CD4-positive, alpha-beta T cell (primary cell): ENCODE measurements around the gene RIPK3. TPM values are rescaled to one million over a fixed set of nuclear protein-coding genes. Genes with fewer than 3 reads are reported as not detected.

ENCODE experiments used
- ATAC-seq: fragments of 200-7000 bp; cut with Tn5 transposase; one replicate; pipeline ENCODE4 v1.10.0; 2022; ENCODE audit warnings: mild to moderate bottlenecking; ENCODE audit not compliant: poor library complexity
- CTCF ChIA-PET: fragments of 350-600 bp; sonication (Branson Sonifier 250); formaldehyde crosslinking; loops from one replicate; lab custom pipeline; 2021; ENCODE audit warnings: antibody characterized with exemption, inconsistent platforms; lab: Charles Lee
- POLR2A ChIA-PET: fragments of 350-600 bp; sonication (Branson Sonifier 250); formaldehyde crosslinking; loops from one replicate; lab custom pipeline; 2021; ENCODE audit warnings: antibody characterized with exemption, inconsistent platforms; lab: Charles Lee
- DNase-seq, 14 experiments: peaks; one replicate each; pipeline ENCODE4 v3.0.0-alpha.2; 2013 to 2020; ENCODE audit warnings: mixed read lengths in 2 of 14
- H3K27ac ChIP-seq, 2 donors: one replicate each; pipeline versions ENCODE4 v1.5.1 to v1.7.0; 2013; ENCODE audit warnings: low read length in 2 of 2, low read depth in 1 of 2, mild to moderate bottlenecking in 1 of 2
- H3K27me3 ChIP-seq, 2 experiments: 1 replicate in 1 of 2; 2 replicates in 1 of 2; pipeline versions ENCODE4 v1.6.1 to v1.7.0; 2013; ENCODE audit warnings: low read length in 2 of 2, control low read depth in 1 of 2, mild to moderate bottlenecking in 1 of 2, moderate library complexity in 1 of 2; ENCODE audit not compliant: insufficient read depth in 2 of 2, control insufficient read depth in 1 of 2
- H3K36me3 ChIP-seq: one replicate; pipeline ENCODE4 v1.6.1; 2013; ENCODE audit warnings: low read length, control low read depth; ENCODE audit not compliant: insufficient read depth
- H3K4me1 ChIP-seq: one replicate; pipeline ENCODE4 v1.6.1; 2013; ENCODE audit warnings: low read length, control low read depth; ENCODE audit not compliant: insufficient read depth
- H3K4me3 ChIP-seq: one replicate; pipeline ENCODE4 v1.5.1; 2013; ENCODE audit warnings: mild to moderate bottlenecking, low read length, moderate library complexity
- H3K9me3 ChIP-seq, 2 experiments: 1 replicate in 1 of 2; 2 replicates in 1 of 2; pipeline versions ENCODE4 v1.6.1 to v1.7.0; 2013; ENCODE audit warnings: low read length in 2 of 2, mild to moderate bottlenecking in 2 of 2, control low read depth in 1 of 2, moderate library complexity in 1 of 2; ENCODE audit not compliant: control insufficient read depth in 1 of 2, insufficient read depth in 1 of 2
- H3K27ac Mint-ChIP-seq: one replicate; pipeline ENCODE4 v1.8.0; 2020; ENCODE audit warnings: mixed read lengths
- H3K27me3 Mint-ChIP-seq: one replicate; pipeline ENCODE4 v1.8.0; 2021; ENCODE audit warnings: mixed read lengths
- H3K36me3 Mint-ChIP-seq: one replicate; pipeline ENCODE4 v1.8.0; 2021; ENCODE audit warnings: low read depth, mixed read lengths
- H3K4me1 Mint-ChIP-seq: one replicate; pipeline ENCODE4 v1.8.0; 2021; ENCODE audit warnings: low read depth, mixed read lengths
- H3K4me3 Mint-ChIP-seq: one replicate; pipeline ENCODE4 v1.8.0; 2020; ENCODE audit warnings: mild to moderate bottlenecking, mixed read lengths
- H3K9me3 Mint-ChIP-seq: one replicate; pipeline ENCODE4 v1.8.0; 2020; ENCODE audit warnings: mixed read lengths
- intact Hi-C, 2 experiments: fragments of 100-400 bp; cut with DNase I in 1 of 2; cut with micrococcal nuclease in 1 of 2; formaldehyde crosslinking; loops; one replicate each; pipeline versions ENCODE4 v1.15.1 to v1.9.0; 2023 to 2025; cut with DNase I, micrococcal nuclease
- total RNA-seq, 174 experiments: library from RNA in 2 of 174; stranded (reverse) in 2 of 174; gene quantifications; one replicate each; pipeline ENCODE4 v1.2.3 and lab custom pipeline; 2021 to 2026
- TF ChIP-seq, protein P1 (sequence below): fragments of 200-600 bp; IDR thresholded peaks from one replicate; pipeline ENCODE4 v1.8.0; 2022; ENCODE audit warnings: antibody characterized with exemption, mild to moderate bottlenecking

Gene RIPK3
- total RNA-seq, 2 experiments from 2014 or later: 18.1 to 18.9 TPM

GRCh38 chr14:24337144-24337823, 2.5 kb downstream of the RIPK3 start:
- H3K4me3 Mint-ChIP-seq: peak overlapping the region; percentile 94
- Histone ChIP-seq H3K9me3 (no peaks in the 10 kb centered on the region), H3K27me3 (peaks cover 26 to 27% of the 10 kb centered on the region in 2 experiments), H3K4me3 (no peak overlapping the region), H3K36me3 (peaks cover 13% of the 10 kb centered on the region), H3K4me1 (peaks cover 68% of the 10 kb centered on the region), H3K27ac (no peak overlapping the region)
- ATAC-seq (no peak), DNase-seq (no peak)
- ChIA-PET CTCF (interaction anchor here (1.1 to 1.2 kb wide), 2 partner anchors 94 to 99 kb away, joined by 3 read pairs; no protein-coding TSS in a partner anchor), POLR2A (interaction anchor here (11.3 kb wide), 1 partner anchor 95 kb away, joined by 270 read pairs; the partner anchor contains the start of genes CBLN3 and KHNYN)
- peaks cover 45% of the 10 kb centered on the region for H3K36me3 Mint-ChIP-seq
- intact Hi-C loops: loop anchor here in 1 of 2 experiments (10.0 kb wide), 1 partner anchor 338 kb away; no protein-coding TSS in a partner anchor
- no peak overlapping the region for H3K27ac Mint-ChIP-seq
- H3K9me3 Mint-ChIP-seq: no peaks in the 10 kb centered on the region
- TF ChIP-seq, protein P1, sequence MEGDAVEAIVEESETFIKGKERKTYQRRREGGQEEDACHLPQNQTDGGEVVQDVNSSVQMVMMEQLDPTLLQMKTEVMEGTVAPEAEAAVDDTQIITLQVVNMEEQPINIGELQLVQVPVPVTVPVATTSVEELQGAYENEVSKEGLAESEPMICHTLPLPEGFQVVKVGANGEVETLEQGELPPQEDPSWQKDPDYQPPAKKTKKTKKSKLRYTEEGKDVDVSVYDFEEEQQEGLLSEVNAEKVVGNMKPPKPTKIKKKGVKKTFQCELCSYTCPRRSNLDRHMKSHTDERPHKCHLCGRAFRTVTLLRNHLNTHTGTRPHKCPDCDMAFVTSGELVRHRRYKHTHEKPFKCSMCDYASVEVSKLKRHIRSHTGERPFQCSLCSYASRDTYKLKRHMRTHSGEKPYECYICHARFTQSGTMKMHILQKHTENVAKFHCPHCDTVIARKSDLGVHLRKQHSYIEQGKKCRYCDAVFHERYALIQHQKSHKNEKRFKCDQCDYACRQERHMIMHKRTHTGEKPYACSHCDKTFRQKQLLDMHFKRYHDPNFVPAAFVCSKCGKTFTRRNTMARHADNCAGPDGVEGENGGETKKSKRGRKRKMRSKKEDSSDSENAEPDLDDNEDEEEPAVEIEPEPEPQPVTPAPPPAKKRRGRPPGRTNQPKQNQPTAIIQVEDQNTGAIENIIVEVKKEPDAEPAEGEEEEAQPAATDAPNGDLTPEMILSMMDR: no peak
- H3K4me1 Mint-ChIP-seq: peaks cover 49% of the 10 kb centered on the region
- peaks cover 32% of the 10 kb centered on the region for H3K27me3 Mint-ChIP-seq

DNA sequence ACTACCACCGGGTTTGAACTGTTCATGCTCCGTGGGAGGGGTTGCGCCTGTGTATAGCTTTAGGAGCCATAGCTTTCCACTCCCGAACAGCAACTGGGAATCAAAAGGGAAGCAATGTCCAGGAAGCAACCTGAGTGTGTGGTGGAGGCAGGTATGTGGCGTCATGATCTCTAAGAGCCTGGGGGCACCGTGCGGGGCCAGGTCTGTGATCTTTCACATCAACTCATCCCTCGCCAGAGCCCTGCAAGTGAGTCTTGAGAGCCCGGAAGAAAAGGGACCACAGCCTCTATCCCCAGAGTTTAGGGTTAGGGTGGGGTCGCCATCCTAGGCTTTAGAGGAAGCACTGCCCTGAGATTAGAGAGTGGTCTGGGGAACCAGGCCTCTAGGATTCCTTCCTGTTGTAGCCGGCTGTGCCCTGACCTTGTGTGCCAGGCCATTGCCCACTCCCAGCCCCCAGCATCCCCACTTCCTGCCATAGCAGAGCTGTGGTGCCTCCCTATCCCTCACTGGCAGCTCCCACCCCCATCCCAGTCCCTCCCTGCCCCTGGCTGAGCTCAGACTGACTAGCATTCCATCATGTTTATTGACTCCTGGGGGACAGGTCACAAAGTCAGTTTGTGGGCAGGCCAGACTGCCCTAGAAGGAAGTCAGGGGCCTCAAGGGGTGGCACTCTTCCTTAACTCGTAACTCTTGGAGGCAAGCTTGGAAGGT, 4.2 kb downstream of the RIPK3 start:
- no peak for ATAC-seq
- no peaks in the 10 kb centered on the region for H3K9me3 ChIP-seq
- H3K4me1 ChIP-seq: peaks cover 82% of the 10 kb centered on the region
- ChIA-PET POLR2A (interaction anchor here (2.1 to 11.3 kb wide), 2 partner anchors 24 to 97 kb away, joined by 4 to 270 read pairs; partner anchors contain the start of genes CBLN3, KHNYN and LTB4R), CTCF (interaction anchor here (1.2 to 3.7 kb wide), 2 partner anchors 101 kb away, joined by 3 to 64 read pairs; no protein-coding TSS in a partner anchor)
- no peak overlapping the region for H3K4me3 ChIP-seq
- no peak for DNase-seq
- H3K4me3 Mint-ChIP-seq: peak overlapping the region; percentile 60
- H3K27ac ChIP-seq: no peak overlapping the region
- H3K9me3 Mint-ChIP-seq: no peaks in the 10 kb centered on the region
- TF ChIP-seq, protein P1: no peak
- H3K27ac Mint-ChIP-seq: no peak overlapping the region
- peaks cover 13% of the 10 kb centered on the region for H3K36me3 ChIP-seq
- H3K27me3 Mint-ChIP-seq: peaks cover 39% of the 10 kb centered on the region
- peaks cover 61% of the 10 kb centered on the region for H3K4me1 Mint-ChIP-seq
- peaks cover 45% of the 10 kb centered on the region for H3K36me3 Mint-ChIP-seq
- intact Hi-C loops: loop anchor here in 1 of 2 experiments (10.0 kb wide), 1 partner anchor 339 kb away; no protein-coding TSS in a partner anchor
- peaks cover 26 to 27% of the 10 kb centered on the region in 2 experiments for H3K27me3 ChIP-seq
